ENCODE measurements around the gene MAGI1.

MAGI1 gene

DNA sequence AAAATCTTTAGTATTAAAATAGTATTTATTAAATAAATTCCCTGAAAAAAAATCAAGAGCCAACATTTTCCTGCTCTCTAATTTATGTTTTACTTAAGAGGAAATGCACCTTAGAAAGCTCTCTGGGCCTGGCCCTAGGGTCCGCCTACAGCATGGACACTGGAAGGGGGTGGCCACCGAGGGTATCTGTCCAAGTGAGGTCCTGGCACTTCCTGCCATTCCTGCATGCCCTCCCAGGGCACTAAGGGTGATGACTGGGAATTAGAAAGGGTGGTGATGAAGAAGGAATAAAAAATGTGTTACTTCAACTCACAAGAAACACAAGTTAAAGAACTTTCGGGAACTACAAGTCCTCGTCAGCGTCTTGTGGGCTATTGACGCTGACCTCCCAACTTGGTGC is 92.8 kb downstream of the MAGI1 start:
- DNase-seq (ENCODE audit: low read depth, low spot score), result no peak

DNA sequence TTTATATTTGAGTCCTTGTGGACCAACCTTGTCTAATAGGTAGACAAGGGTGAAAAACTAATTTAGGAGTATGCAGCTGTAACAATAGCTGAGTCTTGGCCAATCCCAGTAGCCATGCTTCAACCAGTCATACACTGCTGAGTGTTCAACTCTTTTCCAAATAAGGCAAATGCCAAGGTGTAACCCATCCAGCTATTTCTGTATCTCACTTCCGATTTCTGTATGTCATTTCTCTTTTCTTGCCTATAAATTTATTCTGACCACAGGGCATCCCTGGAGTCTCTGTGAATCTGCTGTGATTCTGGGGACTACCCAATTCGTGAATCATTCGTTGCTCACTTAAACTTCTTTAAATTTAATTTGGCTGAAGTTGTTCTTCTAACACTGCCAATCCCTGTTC is 93.2 kb downstream of the MAGI1 start:
- DNase-seq (ENCODE audit: low read depth, low spot score), result no peak

DNA sequence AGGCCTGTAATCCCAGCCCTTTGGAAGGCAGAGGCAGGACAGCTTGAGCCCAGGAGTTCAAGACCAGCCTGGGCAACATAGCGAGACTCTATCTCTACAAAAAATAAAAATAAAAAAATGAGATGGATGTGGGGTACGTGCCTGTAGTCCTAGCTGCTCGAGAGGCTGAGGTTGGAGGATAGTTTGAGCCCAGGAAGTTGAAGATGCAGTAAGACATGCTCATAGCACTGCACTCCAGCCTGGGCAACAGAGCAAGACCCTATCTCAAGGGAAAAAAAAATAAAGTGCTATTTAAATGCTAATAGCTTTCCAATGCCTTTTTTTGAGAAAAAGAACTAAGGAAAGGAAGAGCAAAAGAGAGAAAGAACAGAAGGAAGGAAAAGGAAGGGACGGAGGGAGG is 94.5 kb downstream of the MAGI1 start:
- DNase-seq (ENCODE audit: low read depth, low spot score), result no peak

DNA sequence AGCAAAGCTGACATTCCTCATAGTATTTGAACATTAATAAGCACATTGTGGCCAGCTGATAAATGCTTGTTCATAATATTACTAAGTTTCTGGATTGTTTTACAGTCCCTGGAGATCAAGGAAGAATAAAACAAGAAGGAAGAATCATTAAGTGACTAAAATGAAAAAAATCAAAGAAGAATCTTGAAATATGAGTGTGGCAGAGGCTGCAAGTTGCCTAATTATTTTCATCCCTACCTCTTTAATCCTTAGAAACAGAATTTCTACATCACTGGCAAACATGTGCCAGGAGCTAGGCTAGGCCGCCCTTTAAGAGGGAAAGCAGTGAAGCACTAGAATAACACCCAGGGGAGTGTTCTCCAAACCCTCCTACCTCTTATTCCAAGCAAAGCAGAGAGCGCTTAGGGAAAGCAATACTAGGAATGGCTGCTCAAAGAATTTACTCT is 98.9 kb downstream of the MAGI1 start:
- DNase-seq (ENCODE audit: low read depth, low spot score), result no peak

DNA sequence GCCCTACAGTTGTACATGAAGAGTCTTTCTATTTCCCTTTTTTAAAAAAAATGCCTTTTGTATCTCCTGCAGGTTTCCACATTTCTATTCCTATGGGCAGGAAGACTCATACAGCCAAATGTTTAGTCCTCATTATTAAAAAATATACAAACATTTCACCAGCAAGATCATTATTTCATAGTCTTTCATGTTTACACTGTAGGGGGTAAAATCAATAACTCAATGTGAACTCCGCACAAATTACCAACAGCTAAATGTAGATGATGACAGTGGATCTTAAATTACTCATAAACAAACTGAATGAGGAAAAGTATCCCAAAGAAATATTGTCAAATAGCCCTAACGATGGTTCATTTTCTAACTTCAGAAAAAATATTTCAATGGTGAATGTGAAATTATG is 99.5 kb downstream of the MAGI1 start:
- no peak for DNase-seq (ENCODE audit: low read depth, low spot score)

DNA sequence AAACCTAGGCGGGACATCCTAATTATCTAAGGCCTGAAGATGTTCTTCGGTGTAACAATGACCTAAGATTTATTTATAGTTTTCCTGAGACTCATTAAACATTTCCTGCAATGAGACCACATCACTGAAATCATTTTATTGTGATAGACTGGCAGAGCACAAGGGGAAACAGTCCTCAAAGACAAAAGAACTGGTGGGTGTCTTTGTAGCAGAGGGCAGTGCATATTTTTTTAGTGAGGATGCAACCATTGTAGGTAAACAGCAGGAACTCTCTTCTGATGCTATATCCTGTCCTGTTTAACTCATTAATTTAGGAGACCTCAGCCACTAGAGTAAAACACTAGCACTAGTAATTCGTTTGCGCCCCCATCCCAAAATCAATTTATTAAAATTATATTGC is 100.0 kb downstream of the MAGI1 start:
- DNase-seq (ENCODE audit: low read depth, low spot score), result no peak

DNA sequence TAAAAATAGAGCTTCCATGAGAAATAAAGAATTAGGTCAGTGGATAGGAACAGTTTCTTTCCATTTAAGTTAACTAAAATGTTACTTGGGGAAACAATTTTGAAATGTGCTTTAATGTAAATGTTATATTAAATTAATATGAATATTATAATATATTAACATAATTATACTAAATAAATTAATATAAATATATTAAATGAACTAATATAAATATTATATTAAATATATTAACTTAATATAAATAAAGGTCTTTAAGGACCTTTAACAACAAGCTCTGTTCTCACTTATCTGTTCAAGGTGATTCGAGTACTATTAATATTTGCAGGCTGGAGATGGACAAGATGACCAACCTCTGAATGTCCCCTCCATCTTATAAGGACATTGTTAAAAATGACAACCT is 100.6 kb downstream of the MAGI1 start:
- no peak for DNase-seq (ENCODE audit: low read depth, low spot score)

DNA sequence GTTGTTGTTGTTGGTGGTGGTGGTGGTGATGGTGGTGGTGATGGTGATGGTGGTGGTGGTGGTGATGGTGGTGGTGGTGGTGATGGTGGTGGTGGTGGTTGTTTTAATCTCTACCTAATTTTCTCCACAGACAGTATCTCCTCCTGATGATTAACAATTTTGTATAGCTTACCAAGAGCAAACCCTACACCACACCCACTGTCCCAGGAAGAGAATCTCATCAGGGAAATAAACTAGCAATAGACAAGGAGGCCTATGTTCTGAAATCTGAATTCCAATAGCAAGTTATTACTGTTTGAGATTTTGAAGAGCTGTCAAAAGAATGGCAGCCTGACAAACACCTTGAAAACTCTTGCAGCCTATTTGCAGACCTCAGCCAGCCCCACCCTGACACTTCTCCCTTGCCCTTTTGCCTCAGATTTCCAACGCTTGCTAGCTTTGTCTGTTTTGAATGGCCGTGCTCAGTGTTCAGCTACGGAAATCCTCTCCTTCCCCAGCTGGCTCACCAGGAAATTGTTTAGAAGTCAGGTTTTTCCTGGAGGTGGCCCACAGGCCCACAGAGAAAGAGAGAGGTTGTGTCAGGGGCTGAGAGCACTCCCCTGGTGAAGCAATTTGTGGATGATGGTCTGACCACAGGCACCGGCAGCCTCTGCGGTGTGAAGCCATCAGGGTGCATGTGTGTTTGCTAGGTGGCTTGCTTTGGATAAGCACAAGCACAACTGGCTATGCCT is 101.6 kb downstream of the MAGI1 start:
- no peak for DNase-seq (ENCODE audit: low read depth, low spot score)

DNA sequence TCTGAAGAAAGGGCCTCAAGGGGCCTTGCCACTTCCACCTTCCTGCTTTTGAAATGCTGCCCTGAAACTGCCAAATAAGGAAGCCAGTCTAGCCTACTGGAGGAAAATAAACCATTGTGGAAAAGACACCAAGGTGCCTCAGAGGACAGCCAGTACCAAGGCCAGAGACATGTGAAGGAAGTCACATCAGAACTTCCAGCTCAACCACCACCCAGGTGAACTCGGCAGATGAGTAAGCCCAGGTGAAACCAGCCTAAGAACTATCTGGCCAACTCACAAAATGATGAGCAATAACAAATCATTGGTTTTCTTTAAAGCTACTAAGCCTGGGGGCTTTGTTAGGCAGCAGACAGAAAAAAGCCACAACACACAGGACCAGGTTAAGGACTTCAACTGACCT is 103.0 kb downstream of the MAGI1 start:
- no peak for DNase-seq (ENCODE audit: low read depth, low spot score)

DNA sequence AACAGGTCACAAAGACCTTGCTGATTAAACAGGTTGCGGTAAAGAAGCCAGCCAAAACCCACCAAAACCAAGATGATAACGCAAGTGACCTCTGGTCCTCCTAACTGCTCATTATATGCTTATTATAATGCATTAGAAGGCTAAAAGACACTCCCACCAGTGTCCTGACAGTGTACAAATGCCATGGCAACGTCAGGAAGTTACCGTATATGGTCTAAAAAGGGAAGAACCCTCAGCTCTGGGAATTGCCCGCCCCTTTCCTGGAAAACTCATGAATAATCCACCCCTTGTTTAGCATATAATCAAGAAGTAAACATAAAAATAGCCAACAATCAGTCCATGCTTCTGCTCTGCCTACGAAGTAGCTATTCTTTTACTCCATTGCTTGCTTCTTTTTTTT is 108.1 kb downstream of the MAGI1 start:
- DNase-seq (ENCODE audit: low read depth, low spot score), result peak; percentile 23

DNA sequence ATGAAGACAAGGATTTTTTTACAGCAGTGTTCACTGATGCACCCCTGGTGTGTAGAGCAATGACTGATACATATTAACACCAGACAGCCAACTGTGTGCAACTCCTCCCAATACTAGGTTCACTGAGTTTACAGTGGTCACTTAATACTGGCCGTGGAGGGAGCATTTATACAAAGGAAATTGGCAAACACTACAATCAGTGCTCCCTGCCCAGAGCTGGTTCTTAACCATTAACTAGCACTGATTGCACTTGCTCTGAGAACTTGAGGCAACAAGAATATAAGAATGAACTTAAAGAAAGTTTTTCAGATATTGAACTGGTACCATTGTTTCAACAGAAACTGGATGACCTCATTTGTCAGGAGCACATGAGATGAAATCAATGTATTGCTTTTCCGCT is 110.6 kb downstream of the MAGI1 start:
- DNase-seq (ENCODE audit: low read depth, low spot score), result no peak

DNA sequence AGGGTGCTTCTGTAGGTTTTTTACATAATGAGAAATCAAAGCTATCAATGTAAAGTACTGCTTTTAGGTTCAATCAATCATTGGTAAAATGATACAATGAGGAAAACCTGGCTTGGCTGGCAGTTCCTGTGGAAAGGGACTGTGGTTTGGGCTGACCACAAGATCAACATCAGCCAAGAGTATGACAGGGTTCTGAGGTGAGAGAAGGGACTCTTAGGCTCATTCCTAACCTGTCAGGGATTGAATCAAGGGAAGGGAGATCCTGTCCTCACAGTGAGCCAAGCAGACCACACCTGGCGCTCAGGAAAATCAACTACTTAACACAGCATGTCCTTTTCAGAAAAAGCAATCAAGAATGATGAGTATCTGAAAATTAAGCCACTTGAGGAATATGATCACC is 111.1 kb downstream of the MAGI1 start:
- DNase-seq (ENCODE audit: low read depth, low spot score), result peak; percentile 74

DNA sequence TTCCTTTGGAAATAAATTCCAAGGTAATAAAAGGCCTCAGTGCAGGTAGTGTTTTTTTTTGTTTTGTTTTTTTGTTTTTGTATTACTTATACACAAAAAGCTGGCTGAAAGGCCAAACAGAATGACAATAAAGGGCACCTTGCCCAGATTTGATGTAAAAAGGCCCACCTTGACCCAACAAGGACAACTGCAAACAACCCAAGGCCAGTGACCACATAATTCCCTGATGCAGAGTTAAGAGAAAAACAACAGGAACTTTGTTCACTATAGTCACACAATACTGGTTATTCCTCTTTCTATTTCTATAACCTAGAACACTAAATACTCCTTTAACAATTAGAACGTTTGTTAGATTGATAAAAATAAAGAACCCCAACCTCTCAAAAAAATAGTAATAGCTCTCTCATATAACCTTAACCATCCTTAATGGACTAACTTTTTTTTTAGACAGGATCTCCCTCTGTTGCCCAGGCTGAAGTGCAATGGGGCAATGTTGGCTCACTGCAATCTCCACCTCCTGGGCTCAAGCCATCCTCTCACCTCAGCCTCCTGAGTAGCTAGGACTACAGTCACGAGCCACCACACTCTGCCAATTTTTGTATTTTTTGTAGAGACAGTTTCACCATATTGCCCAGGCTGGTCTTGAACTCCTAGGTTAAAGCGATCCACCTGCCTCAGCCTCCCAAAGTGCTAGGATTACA is 113.3 kb downstream of the MAGI1 start:
- no peak for DNase-seq (ENCODE audit: low read depth, low spot score)

DNA sequence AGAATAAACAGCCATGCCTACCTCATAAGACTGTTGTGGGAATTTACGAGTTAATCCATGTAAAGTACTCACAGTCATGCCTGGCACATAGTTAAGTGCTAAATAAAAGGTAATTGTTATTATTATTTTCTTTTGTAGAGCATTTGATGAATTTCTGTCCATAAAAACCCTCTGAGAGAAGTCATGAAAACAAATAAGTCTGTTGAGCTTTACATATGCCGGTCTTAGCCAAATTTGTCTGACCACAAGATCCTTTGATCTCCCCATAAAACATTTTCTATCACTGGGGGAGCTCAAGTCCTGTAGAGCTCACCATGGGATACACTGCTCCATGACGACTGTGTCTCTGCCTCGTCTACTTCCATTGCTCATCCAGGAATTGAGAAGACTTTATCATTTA is 114.0 kb downstream of the MAGI1 start:
- peak; percentile 23 for DNase-seq (ENCODE audit: low read depth, low spot score)

DNA sequence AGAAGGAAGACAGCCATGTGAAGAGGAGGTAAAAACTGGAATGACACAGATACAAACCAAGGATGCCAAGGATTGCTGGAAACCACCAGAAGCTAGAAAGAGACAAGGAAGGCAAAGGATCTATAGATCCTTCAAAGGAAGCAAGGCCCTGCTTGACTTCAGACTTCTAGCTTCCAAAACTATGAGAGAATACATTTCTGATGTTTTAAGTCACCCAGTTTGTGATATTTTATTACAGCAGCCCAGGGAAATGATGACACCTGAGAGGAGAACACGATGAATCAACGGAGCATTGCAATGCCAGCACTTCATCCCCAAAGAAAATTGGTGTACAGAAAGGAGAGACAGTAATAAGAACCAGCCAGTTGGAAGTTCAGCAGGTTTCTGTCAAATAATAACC is 116.3 kb downstream of the MAGI1 start:
- no peak for DNase-seq (ENCODE audit: low read depth, low spot score)

DNA sequence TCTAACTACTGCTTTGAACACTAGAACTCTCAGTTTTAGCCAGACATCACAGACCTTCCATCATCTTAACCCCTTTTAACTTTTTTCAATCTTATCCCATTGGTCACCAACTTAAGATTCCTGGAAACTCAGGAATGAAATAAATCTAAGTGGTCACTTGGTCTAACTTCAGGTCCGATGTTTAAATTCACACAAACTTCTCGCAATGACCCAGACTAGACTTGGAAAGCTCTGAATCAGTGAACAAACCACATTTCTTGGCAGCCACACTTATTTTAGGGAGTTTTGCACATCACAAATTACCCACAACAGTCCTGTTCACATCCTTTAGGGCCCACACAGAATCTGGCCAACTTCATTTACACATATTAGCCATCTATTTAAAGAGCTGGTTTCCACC is 118.9 kb downstream of the MAGI1 start:
- peak; percentile 80 for DNase-seq (ENCODE audit: low read depth, low spot score)

DNA sequence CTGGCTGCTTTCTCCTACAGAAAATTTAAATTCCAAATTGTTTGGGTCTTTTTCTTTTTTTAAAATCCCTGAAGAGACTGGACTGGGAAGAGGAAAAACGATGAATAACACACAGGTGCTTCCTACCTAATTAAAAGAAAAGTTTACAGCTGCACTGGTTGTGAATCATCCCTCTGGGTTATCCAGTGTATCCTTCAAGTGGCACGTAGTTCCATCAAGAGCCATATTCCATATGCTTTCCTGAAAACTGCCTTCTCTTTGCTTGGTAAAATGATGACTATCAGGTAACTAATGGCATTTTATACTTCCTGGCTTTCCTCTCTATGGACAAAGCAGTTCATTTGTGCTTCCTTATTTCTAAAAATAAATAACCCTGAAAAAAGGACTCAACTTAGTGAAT is 123.2 kb downstream of the MAGI1 start:
- no peak for DNase-seq (ENCODE audit: low read depth, low spot score)

DNA sequence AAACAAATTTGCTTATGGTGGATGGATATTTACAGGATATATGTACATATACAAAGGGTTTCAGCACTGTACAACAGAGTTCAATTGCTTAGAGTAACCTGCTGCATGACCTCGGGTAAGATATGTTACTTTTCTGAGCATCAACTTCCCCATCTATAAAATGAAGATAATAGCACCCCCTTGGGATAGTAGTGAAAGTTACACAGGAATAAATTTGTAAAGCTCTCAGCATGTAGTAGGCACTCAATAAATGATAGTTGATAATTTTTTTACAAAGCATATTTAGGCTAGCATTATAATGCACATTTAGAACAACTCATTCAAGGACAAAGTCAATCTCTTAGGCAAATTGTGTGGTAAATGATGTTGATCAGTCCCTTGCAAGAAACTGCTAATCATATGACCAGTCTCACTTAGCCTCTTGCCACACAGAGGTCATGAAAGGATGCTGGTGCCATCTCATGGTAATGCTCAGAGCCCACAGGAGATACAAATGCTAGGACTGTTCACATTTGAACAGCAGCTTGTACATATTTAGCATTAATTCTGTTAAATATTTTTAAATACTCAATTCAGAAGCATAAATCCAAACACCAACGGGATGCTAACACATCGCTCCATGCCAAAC is 123.9 kb downstream of the MAGI1 start:
- no peak for DNase-seq (ENCODE audit: low read depth, low spot score)

DNA sequence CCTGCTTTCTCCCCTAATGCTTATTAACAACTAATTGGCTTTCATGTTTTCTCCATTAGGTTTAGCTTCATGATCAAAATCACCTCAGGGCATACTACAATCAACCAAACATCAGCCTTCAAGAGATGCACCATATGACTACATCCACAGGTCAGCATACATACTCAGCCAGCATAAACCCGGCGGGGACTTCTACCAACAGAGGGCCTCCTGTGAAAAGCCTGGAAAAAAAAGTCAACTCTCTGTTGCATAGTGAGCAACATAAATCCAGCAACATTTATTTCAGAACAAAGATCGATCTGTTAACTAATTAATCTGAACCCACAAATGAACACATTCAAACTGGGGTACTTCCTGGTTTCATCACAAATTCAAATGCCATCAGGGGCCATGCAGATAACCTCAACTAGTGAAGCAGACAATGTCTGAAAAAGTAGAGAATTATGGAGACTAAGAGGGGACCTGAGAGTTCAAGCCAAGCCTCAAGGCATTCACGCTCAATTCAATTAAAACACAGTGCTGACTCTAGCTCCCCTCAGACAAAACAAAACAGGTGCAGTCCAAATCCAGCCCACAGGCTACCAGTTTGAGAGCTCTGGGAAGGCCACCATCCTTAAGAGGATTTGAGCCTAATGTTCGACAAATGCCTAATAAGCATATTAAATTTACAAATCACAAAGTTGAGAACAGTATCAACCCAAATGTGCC is 124.5 kb downstream of the MAGI1 start:
- no peak for DNase-seq (ENCODE audit: low read depth, low spot score)

DNA sequence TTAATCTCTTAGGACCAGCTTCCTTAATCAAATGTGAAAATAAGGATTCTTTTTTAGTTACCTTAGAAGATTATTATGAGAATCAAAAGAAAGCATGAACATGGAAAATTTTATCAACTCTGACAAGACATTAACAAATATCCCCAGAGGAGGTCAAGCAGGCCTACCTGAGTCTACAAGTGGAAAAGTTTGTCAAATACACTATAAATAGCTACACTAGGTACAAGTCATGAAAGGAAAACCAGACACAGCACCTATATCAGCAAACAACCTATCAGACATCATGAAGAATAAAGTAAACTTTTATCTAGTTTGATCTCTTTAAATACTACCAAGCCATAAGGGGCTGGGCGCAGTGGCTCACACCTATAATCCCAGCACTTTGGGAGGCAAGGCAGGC is 126.1 kb downstream of the MAGI1 start:
- DNase-seq (ENCODE audit: low read depth, low spot score), result no peak

DNA sequence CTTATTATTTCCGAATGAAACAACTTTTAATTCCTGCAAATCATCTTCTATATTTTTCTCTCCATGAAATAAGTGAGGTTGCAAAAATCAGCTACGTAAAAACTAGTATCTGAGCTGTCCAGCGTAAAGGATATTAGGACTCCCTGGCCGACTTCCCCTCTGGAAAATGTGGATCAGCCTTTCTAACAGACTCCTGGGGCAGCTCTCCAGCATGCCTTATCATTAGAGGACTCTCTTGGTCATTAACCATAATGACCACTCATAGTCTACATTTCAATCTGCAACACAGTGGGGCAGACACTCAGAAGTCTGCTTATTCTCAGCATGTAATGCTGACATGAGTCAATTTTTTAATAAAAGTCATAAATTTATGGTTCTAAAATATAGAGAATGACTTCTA is 130.1 kb downstream of the MAGI1 start:
- no peak for DNase-seq (ENCODE audit: low read depth, low spot score)

Data from astrocyte of the hippocampus (primary cell).